ENCODE measurements around the gene MYO15A.

Gene MYO15A

GRCh38 chr17:18161207-18162145, 52.9 kb downstream of the MYO15A start:
- no peak overlapping the region for H3K4me2 ChIP-seq (ENCODE audit: low read length, poor library complexity, severe bottlenecking)
- 60% methylated on average over 8 of the region's 12 CpGs for WGBS
- H3K4me1 ChIP-seq (ENCODE audit: control insufficient read depth, insufficient read depth, low read depth, low read length): peaks cover 11% of the 10 kb centered on the region
- H4K8ac ChIP-seq (ENCODE audit: low read length): no peak overlapping the region
- H2BK15ac ChIP-seq (ENCODE audit: low read depth, poor library complexity, severe bottlenecking): no peak overlapping the region
- H3K9ac ChIP-seq (ENCODE audit: low read length): no peak overlapping the region
- H2AFZ ChIP-seq (ENCODE audit: low read depth, low read length): no peak overlapping the region
- no peaks in the 10 kb centered on the region for H3K27me3 ChIP-seq (ENCODE audit: control insufficient read depth in 1 of 2, insufficient read depth in 1 of 2, low read length in 2 of 2)
- H3K27ac ChIP-seq (ENCODE audit: low read length, poor library complexity, severe bottlenecking): no peak overlapping the region
- H3K79me1 ChIP-seq (replicated peaks; ENCODE audit: low read length, poor library complexity, severe bottlenecking): no peaks in the 10 kb centered on the region
- H3K18ac ChIP-seq (ENCODE audit: low read depth in 1 of 2, low read length in 2 of 2): no peak overlapping the region
- no peak overlapping the region for H3K4me3 ChIP-seq (ENCODE audit: insufficient read depth in 1 of 2, low read depth in 1 of 2, low read length in 2 of 2)
- H4K91ac ChIP-seq (ENCODE audit: low read length): no peak overlapping the region
- no peak overlapping the region for H3K23ac ChIP-seq (ENCODE audit: low read length in 2 of 2)
- H2BK5ac ChIP-seq (ENCODE audit: low read depth, low read length, poor library complexity, severe bottlenecking): no peak overlapping the region
- H3K36me3 ChIP-seq (ENCODE audit: control insufficient read depth in 1 of 2, insufficient read depth in 2 of 2, low read depth in 1 of 2, low read length in 2 of 2): no peaks in the 10 kb centered on the region
- no peak overlapping the region for H2BK120ac ChIP-seq (ENCODE audit: low read depth, low read length)
- H3K9me3 ChIP-seq (ENCODE audit: control insufficient read depth, low read length): no peaks in the 10 kb centered on the region
- no peak for DNase-seq
- H3K14ac ChIP-seq (ENCODE audit: low read length in 2 of 2): no peak overlapping the region
- H3K4ac ChIP-seq (ENCODE audit: low read depth in 1 of 2, low read length in 2 of 2): no peak overlapping the region
- H2AK5ac ChIP-seq (ENCODE audit: low read length, severe bottlenecking): no peak overlapping the region
- H2BK12ac ChIP-seq (ENCODE audit: low read length in 2 of 2): peak overlapping the region in 1 of 2 experiments; percentile 18

GRCh38 chr17:18163547-18163946, 55.0 kb downstream of the MYO15A start:
- Histone ChIP-seq H3K4me2 (ENCODE audit: low read length, poor library complexity, severe bottlenecking) (no peak overlapping the region), H3K4ac (ENCODE audit: low read depth in 1 of 2, low read length in 2 of 2) (no peak overlapping the region), H3K23ac (ENCODE audit: low read length in 2 of 2) (no peak overlapping the region), H2BK120ac (ENCODE audit: low read depth, low read length) (no peak overlapping the region), H3K79me1 (replicated peaks; ENCODE audit: low read length, poor library complexity, severe bottlenecking) (no peaks in the 10 kb centered on the region), H3K4me3 (ENCODE audit: insufficient read depth in 1 of 2, low read depth in 1 of 2, low read length in 2 of 2) (no peak overlapping the region), H2BK12ac (ENCODE audit: low read length in 2 of 2) (no peak overlapping the region), H4K91ac (ENCODE audit: low read length) (no peak overlapping the region), H2AFZ (ENCODE audit: low read depth, low read length) (no peak overlapping the region), H3K9ac (ENCODE audit: low read length) (no peak overlapping the region), H2AK5ac (ENCODE audit: low read length, severe bottlenecking) (no peak overlapping the region), H3K27me3 (ENCODE audit: control insufficient read depth in 1 of 2, insufficient read depth in 1 of 2, low read length in 2 of 2) (no peaks in the 10 kb centered on the region), H3K36me3 (ENCODE audit: control insufficient read depth in 1 of 2, insufficient read depth in 2 of 2, low read depth in 1 of 2, low read length in 2 of 2) (no peaks in the 10 kb centered on the region), H2BK15ac (ENCODE audit: low read depth, poor library complexity, severe bottlenecking) (no peak overlapping the region), H3K9me3 (ENCODE audit: control insufficient read depth, low read length) (peaks cover 7% of the 10 kb centered on the region), H2BK5ac (ENCODE audit: low read depth, low read length, poor library complexity, severe bottlenecking) (no peak overlapping the region), H3K27ac (ENCODE audit: low read length, poor library complexity, severe bottlenecking) (no peak overlapping the region), H3K4me1 (ENCODE audit: control insufficient read depth, insufficient read depth, low read depth, low read length) (peaks cover 5% of the 10 kb centered on the region), H3K18ac (ENCODE audit: low read depth in 1 of 2, low read length in 2 of 2) (no peak overlapping the region), H4K8ac (ENCODE audit: low read length) (no peak overlapping the region), H3K14ac (ENCODE audit: low read length in 2 of 2) (peak overlapping the region in 1 of 2 experiments; percentile 12)
- 86% methylated on average over 7 of the region's 7 CpGs for WGBS
- no peak for DNase-seq

GRCh38 chr17:18166894-18167293, 58.3 kb downstream of the MYO15A start:
- no peak overlapping the region for H4K8ac ChIP-seq (ENCODE audit: low read length)
- no peak overlapping the region for H2BK12ac ChIP-seq (ENCODE audit: low read length in 2 of 2)
- H3K4me3 ChIP-seq (ENCODE audit: insufficient read depth in 1 of 2, low read depth in 1 of 2, low read length in 2 of 2): no peak overlapping the region
- H3K79me1 ChIP-seq (replicated peaks; ENCODE audit: low read length, poor library complexity, severe bottlenecking): no peaks in the 10 kb centered on the region
- no peaks in the 10 kb centered on the region for H3K36me3 ChIP-seq (ENCODE audit: control insufficient read depth in 1 of 2, insufficient read depth in 2 of 2, low read depth in 1 of 2, low read length in 2 of 2)
- H3K4ac ChIP-seq (ENCODE audit: low read depth in 1 of 2, low read length in 2 of 2): no peak overlapping the region
- no peaks in the 10 kb centered on the region for H3K4me1 ChIP-seq (ENCODE audit: control insufficient read depth, insufficient read depth, low read depth, low read length)
- peaks cover 7% of the 10 kb centered on the region for H3K9me3 ChIP-seq (ENCODE audit: control insufficient read depth, low read length)
- no peak for DNase-seq
- no peak overlapping the region for H3K4me2 ChIP-seq (ENCODE audit: low read length, poor library complexity, severe bottlenecking)
- H2BK5ac ChIP-seq (ENCODE audit: low read depth, low read length, poor library complexity, severe bottlenecking): no peak overlapping the region
- 72% methylated on average over 5 of the region's 5 CpGs for WGBS
- no peak overlapping the region for H3K14ac ChIP-seq (ENCODE audit: low read length in 2 of 2)
- H3K9ac ChIP-seq (ENCODE audit: low read length): no peak overlapping the region
- no peak overlapping the region for H2BK15ac ChIP-seq (ENCODE audit: low read depth, poor library complexity, severe bottlenecking)
- H3K27me3 ChIP-seq (ENCODE audit: control insufficient read depth in 1 of 2, insufficient read depth in 1 of 2, low read length in 2 of 2): peaks cover 0 to 8% of the 10 kb centered on the region in 2 experiments
- H2AK5ac ChIP-seq (ENCODE audit: low read length, severe bottlenecking): no peak overlapping the region
- no peak overlapping the region for H2BK120ac ChIP-seq (ENCODE audit: low read depth, low read length)
- H4K91ac ChIP-seq (ENCODE audit: low read length): no peak overlapping the region
- H2AFZ ChIP-seq (ENCODE audit: low read depth, low read length): no peak overlapping the region
- no peak overlapping the region for H3K18ac ChIP-seq (ENCODE audit: low read depth in 1 of 2, low read length in 2 of 2)
- H3K27ac ChIP-seq (ENCODE audit: low read length, poor library complexity, severe bottlenecking): no peak overlapping the region
- H3K23ac ChIP-seq (ENCODE audit: low read length in 2 of 2): no peak overlapping the region

- DNase-seq: no peak
- no peak overlapping the region for H2BK120ac ChIP-seq (ENCODE audit: low read depth, low read length)
- H3K14ac ChIP-seq (ENCODE audit: low read length in 2 of 2): no peak overlapping the region
- no peak overlapping the region for H3K27ac ChIP-seq (ENCODE audit: low read length, poor library complexity, severe bottlenecking)
- no peak overlapping the region for H4K8ac ChIP-seq (ENCODE audit: low read length)
- H2BK5ac ChIP-seq (ENCODE audit: low read depth, low read length, poor library complexity, severe bottlenecking): no peak overlapping the region
- H3K4me1 ChIP-seq (ENCODE audit: control insufficient read depth, insufficient read depth, low read depth, low read length): no peaks in the 10 kb centered on the region
- 92% methylated on average over 9 of the region's 10 CpGs for WGBS
- H2AFZ ChIP-seq (ENCODE audit: low read depth, low read length): no peak overlapping the region
- H3K9me3 ChIP-seq (ENCODE audit: control insufficient read depth, low read length): peaks cover 7% of the 10 kb centered on the region
- H3K9ac ChIP-seq (ENCODE audit: low read length): no peak overlapping the region
- no peak overlapping the region for H4K91ac ChIP-seq (ENCODE audit: low read length)
- H3K4me2 ChIP-seq (ENCODE audit: low read length, poor library complexity, severe bottlenecking): no peak overlapping the region
- H3K4ac ChIP-seq (ENCODE audit: low read depth in 1 of 2, low read length in 2 of 2): no peak overlapping the region
- no peak overlapping the region for H2AK5ac ChIP-seq (ENCODE audit: low read length, severe bottlenecking)
- no peak overlapping the region for H3K18ac ChIP-seq (ENCODE audit: low read depth in 1 of 2, low read length in 2 of 2)
- H3K27me3 ChIP-seq (ENCODE audit: control insufficient read depth in 1 of 2, insufficient read depth in 1 of 2, low read length in 2 of 2): peaks cover 0 to 8% of the 10 kb centered on the region in 2 experiments
- no peak overlapping the region for H2BK12ac ChIP-seq (ENCODE audit: low read length in 2 of 2)
- no peaks in the 10 kb centered on the region for H3K36me3 ChIP-seq (ENCODE audit: control insufficient read depth in 1 of 2, insufficient read depth in 2 of 2, low read depth in 1 of 2, low read length in 2 of 2)
- no peaks in the 10 kb centered on the region for H3K79me1 ChIP-seq (replicated peaks; ENCODE audit: low read length, poor library complexity, severe bottlenecking)
- no peak overlapping the region for H3K4me3 ChIP-seq (ENCODE audit: insufficient read depth in 1 of 2, low read depth in 1 of 2, low read length in 2 of 2)
- H2BK15ac ChIP-seq (ENCODE audit: low read depth, poor library complexity, severe bottlenecking): no peak overlapping the region
- no peak overlapping the region for H3K23ac ChIP-seq (ENCODE audit: low read length in 2 of 2)
These were observed 58.9 kb downstream of the MYO15A start for GRCh38 chr17:18167421-18167820.

Data from mesenchymal stem cell (in vitro differentiated cells and primary cell).